Neural cell (in vitro differentiated cells): ENCODE data around the gene ZNF283. TPM values are rescaled to one million over a fixed set of nuclear protein-coding genes. Genes with fewer than 3 reads are reported as not detected.

Source experiments
- H2AFZ ChIP-seq: fragments of 200-600, 300-800 bp; sonication (generic), shearing (Covaris generic); 2 replicates; pipeline ENCODE4 v1.6.0; 2014; ENCODE audit warnings: low read depth, mild to moderate bottlenecking, antibody characterized with exemption, low read length, moderate library complexity
- H3F3A ChIP-seq: fragments of 200-600 bp; shearing (Covaris generic); 2 replicates; pipeline ENCODE4 v1.6.1; 2016; ENCODE audit warnings: mild to moderate bottlenecking, moderate library complexity, mixed read lengths, antibody characterized with exemption, low read length; ENCODE audit not compliant: insufficient read depth, poor library complexity, severe bottlenecking
- H3K27ac ChIP-seq: fragments of 200-600, 300-800 bp; sonication (generic), shearing (Covaris generic); 2 replicates; pipeline ENCODE4 v1.5.1; 2014; ENCODE audit warnings: mild to moderate bottlenecking, low read length, moderate library complexity
- H3K27me3 ChIP-seq: fragments of 300-800, 200-600 bp; sonication (generic), shearing (Covaris generic); 2 replicates; pipeline ENCODE4 v1.6.0; 2014; ENCODE audit warnings: mild to moderate bottlenecking, low read depth, low read length, moderate library complexity; ENCODE audit not compliant: insufficient read depth
- H3K36me3 ChIP-seq: fragments of 300-800, 200-600 bp; sonication (generic), shearing (Covaris generic); 2 replicates; pipeline ENCODE4 v1.5.1; 2014; ENCODE audit warnings: mild to moderate bottlenecking, antibody characterized with exemption, low read length, moderate library complexity; ENCODE audit not compliant: insufficient read depth
- H3K4me2 ChIP-seq: fragments of 300-800, 200-600 bp; sonication (generic), shearing (Covaris generic); 2 replicates; pipeline ENCODE4 v1.6.0; 2014; ENCODE audit warnings: mild to moderate bottlenecking, low read length
- H3K4me3 ChIP-seq: fragments of 300-800, 200-600 bp; sonication (generic), shearing (Covaris generic); 2 replicates; pipeline ENCODE4 v1.5.1; 2014; ENCODE audit warnings: mild to moderate bottlenecking, low read length, moderate library complexity
- H3K79me2 ChIP-seq: fragments of 200-600 bp; shearing (Covaris generic); replicated peaks from 2 replicates; pipeline ENCODE4 v1.6.0; 2014; ENCODE audit warnings: mild to moderate bottlenecking, low read length, moderate library complexity; ENCODE audit not compliant: insufficient read depth
- H3K9ac ChIP-seq: fragments of 300-800, 200-600 bp; sonication (generic), shearing (Covaris generic); 2 replicates; pipeline ENCODE4 v1.6.1; 2016; ENCODE audit warnings: mild to moderate bottlenecking, low read length, mixed read lengths
- H3K9me2 ChIP-seq: fragments of 200-600 bp; shearing (Covaris generic); 2 replicates; pipeline ENCODE4 v1.6.1; 2016; ENCODE audit warnings: mild to moderate bottlenecking, low read length, mixed read lengths; ENCODE audit not compliant: insufficient read depth
- H3K9me3 ChIP-seq: fragments of 200-600, 300-800 bp; sonication (generic), shearing (Covaris generic); 2 replicates; pipeline ENCODE4 v1.6.1; 2016; ENCODE audit warnings: mild to moderate bottlenecking, mixed run types, low read length, moderate library complexity, mixed read lengths
- H4K20me1 ChIP-seq: fragments of 200-600 bp; shearing (Covaris generic); 2 replicates; pipeline ENCODE4 v1.6.1; 2016; ENCODE audit warnings: mild to moderate bottlenecking, mixed run types; ENCODE audit not compliant: insufficient read depth
- CTCF ChIP-seq: fragments of 450-650 bp; IDR thresholded peaks from 2 replicates; pipeline ENCODE4 v1.5.1; 2014; ENCODE audit warnings: antibody characterized with exemption, mild to moderate bottlenecking, moderate library complexity; ENCODE audit not compliant: poor library complexity, severe bottlenecking
- EP300 ChIP-seq: fragments of 450-650 bp; conservative IDR thresholded peaks from 2 replicates; pipeline ENCODE4 v1.6.1; 2014; ENCODE audit warnings: antibody characterized with exemption, mild to moderate bottlenecking, moderate library complexity; ENCODE audit not compliant: poor library complexity, severe bottlenecking
- EZH2 ChIP-seq: fragments of 200-600, 300-800 bp; shearing (Covaris generic), sonication (generic); IDR thresholded peaks from 2 replicates; pipeline ENCODE4 v1.6.1; 2014; ENCODE audit warnings: antibody characterized with exemption, low read length, borderline replicate concordance, mild to moderate bottlenecking; ENCODE audit not compliant: insufficient read depth, poor library complexity, severe bottlenecking
- MXI1 ChIP-seq: fragments of 450-650 bp; conservative IDR thresholded peaks from 2 replicates; pipeline ENCODE4 v1.6.1; 2014; ENCODE audit warnings: antibody characterized with exemption, mild to moderate bottlenecking; ENCODE audit not compliant: poor library complexity, severe bottlenecking
- POLR2AphosphoS5 ChIP-seq: IDR thresholded peaks from 2 replicates; pipeline ENCODE4 v1.6.1; 2012
- RAD21 ChIP-seq: fragments of 450-650 bp; conservative IDR thresholded peaks from 2 replicates; pipeline ENCODE4 v1.6.1; 2014; ENCODE audit warnings: antibody characterized with exemption, mild to moderate bottlenecking, moderate library complexity
- REST ChIP-seq: IDR thresholded peaks from 2 replicates; pipeline ENCODE4 v1.6.1; 2012; ENCODE audit warnings: borderline replicate concordance
- SMC3 ChIP-seq: fragments of 450-650 bp; conservative IDR thresholded peaks from 2 replicates; pipeline ENCODE4 v1.6.1; 2014; ENCODE audit warnings: antibody characterized with exemption, mild to moderate bottlenecking, moderate library complexity; ENCODE audit not compliant: poor library complexity
- TAF1 ChIP-seq: IDR thresholded peaks from 2 replicates; pipeline ENCODE4 v1.6.1; 2012; ENCODE audit warnings: low read depth
- polyA plus RNA-seq: library from polyadenylated mRNA; depleted of rRNA; stranded (reverse); fragments of >200 nt; gene quantifications from 2 replicates; pipeline ENCODE4 v1.2.3, GENCODE V29; 2014

The ZNF283 gene
- polyA plus RNA-seq, 1 donor from 2014 or later, result 14.9 TPM

GRCh38 chr19:43839139-43839538 is 12.0 kb downstream of the ZNF283 start:
- TF ChIP-seq SMC3 (no peak), EZH2 (no peak), CTCF (no peak), TAF1 (no peak), REST (no peak), EP300 (no peak), POLR2AphosphoS5 (no peak), MXI1 (no peak), RAD21 (no peak)
- Histone ChIP-seq H3K36me3 (peaks cover 7% of the 10 kb centered on the region), H3K4me2 (no peak overlapping the region), H3K9me2 (no peaks in the 10 kb centered on the region), H3K27me3 (no peaks in the 10 kb centered on the region), H3K27ac (no peak overlapping the region), H3K9ac (no peak overlapping the region), H3K4me3 (no peak overlapping the region), H2AFZ (no peak overlapping the region), H4K20me1 (no peaks in the 10 kb centered on the region), H3F3A (no peaks in the 10 kb centered on the region), H3K79me2 (no peaks in the 10 kb centered on the region), H3K9me3 (peaks cover 11% of the 10 kb centered on the region)

- Histone ChIP-seq H4K20me1 (no peaks in the 10 kb centered on the region), H3K4me2 (no peak overlapping the region), H3K36me3 (peaks cover 7% of the 10 kb centered on the region), H3K9me3 (peaks cover 20% of the 10 kb centered on the region), H3K27ac (no peak overlapping the region), H3K4me3 (no peak overlapping the region), H3K79me2 (no peaks in the 10 kb centered on the region), H3K9ac (no peak overlapping the region), H3K27me3 (no peaks in the 10 kb centered on the region), H2AFZ (no peak overlapping the region), H3K9me2 (no peaks in the 10 kb centered on the region), H3F3A (no peaks in the 10 kb centered on the region)
- TF ChIP-seq EP300, result no peak
- no peak for TF ChIP-seq MXI1
- TF ChIP-seq REST, result no peak
- no peak for TF ChIP-seq SMC3
- no peak for TF ChIP-seq POLR2AphosphoS5
- no peak for TF ChIP-seq CTCF
- no peak for TF ChIP-seq RAD21
- TF ChIP-seq EZH2, result no peak
- no peak for TF ChIP-seq TAF1
Measured at GRCh38 chr19:43842007-43842406, 14.9 kb downstream of the ZNF283 start.
